GM10248 (cell line): ENCODE measurements around the gene AKAP6.

Experiments
- CTCF ChIA-PET: fragments of 300-600 bp; sonication (Branson Sonifier 250); formaldehyde crosslinking; extraction: SDS; loops from one replicate; lab custom pipeline; 2021; ENCODE audit warnings: antibody characterized with exemption; lab: Yijun Ruan, JAX
- POLR2A ChIA-PET: fragments of 350-650 bp; sonication (Branson Sonifier 250); formaldehyde crosslinking; extraction: SDS; loops from one replicate; lab custom pipeline; 2020; ENCODE audit warnings: antibody characterized with exemption; lab: Yijun Ruan, JAX
- DNase-seq: peaks from one replicate; pipeline ENCODE4 v3.0.0; 2012; ENCODE audit errors: extremely low spot score
- TF ChIP-seq, protein P1 (sequence below): IDR thresholded peaks from 2 replicates; pipeline ENCODE4 v1.5.1; 2012; ENCODE audit warnings: mild to moderate bottlenecking, low read depth; ENCODE audit errors: extremely low read depth, missing control alignments, control extremely low read depth

The AKAP6 gene

GRCh38 chr14:32304296-32304695 is 24.8 kb upstream of the AKAP6 start:
- TF ChIP-seq, protein P1, sequence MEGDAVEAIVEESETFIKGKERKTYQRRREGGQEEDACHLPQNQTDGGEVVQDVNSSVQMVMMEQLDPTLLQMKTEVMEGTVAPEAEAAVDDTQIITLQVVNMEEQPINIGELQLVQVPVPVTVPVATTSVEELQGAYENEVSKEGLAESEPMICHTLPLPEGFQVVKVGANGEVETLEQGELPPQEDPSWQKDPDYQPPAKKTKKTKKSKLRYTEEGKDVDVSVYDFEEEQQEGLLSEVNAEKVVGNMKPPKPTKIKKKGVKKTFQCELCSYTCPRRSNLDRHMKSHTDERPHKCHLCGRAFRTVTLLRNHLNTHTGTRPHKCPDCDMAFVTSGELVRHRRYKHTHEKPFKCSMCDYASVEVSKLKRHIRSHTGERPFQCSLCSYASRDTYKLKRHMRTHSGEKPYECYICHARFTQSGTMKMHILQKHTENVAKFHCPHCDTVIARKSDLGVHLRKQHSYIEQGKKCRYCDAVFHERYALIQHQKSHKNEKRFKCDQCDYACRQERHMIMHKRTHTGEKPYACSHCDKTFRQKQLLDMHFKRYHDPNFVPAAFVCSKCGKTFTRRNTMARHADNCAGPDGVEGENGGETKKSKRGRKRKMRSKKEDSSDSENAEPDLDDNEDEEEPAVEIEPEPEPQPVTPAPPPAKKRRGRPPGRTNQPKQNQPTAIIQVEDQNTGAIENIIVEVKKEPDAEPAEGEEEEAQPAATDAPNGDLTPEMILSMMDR: no peak
- CTCF ChIA-PET: interaction anchor here (1.5 to 1.8 kb wide), 2 partner anchors 10 to 17 kb away, joined by 6 to 7 read pairs; no protein-coding TSS in a partner anchor
- POLR2A ChIA-PET: no interaction called here
- DNase-seq: no peak

DNA sequence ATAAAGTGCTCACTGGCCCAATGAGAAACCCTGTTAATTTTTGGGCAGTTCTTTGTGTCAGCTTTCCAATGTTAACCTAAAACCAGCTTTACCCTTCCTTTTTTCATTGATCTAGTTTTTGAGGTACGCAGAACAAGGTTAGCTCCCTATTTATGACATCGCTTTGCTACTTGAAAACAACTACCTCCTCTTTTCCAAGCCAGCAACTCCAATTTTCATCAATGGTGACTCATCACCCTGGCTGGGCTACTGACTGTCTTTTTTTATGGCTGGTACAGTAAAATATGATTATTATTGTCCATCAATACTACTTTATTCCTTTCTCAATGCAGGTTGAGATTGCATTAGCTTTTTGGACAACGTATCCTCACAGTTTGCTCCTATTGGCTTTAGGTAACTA is 22.5 kb upstream of the AKAP6 start:
- no peak for DNase-seq
- TF ChIP-seq, protein P1: no peak
- POLR2A ChIA-PET: no interaction called here
- CTCF ChIA-PET: interaction anchor here (1.5 kb wide), 1 partner anchor 24 kb away, joined by 3 read pairs; no protein-coding TSS in a partner anchor

GRCh38 chr14:32307881-32308582 is 21.1 kb upstream of the AKAP6 start:
- TF ChIP-seq, protein P1: no peak
- ChIA-PET CTCF (no interaction called here), POLR2A (no interaction called here)
- DNase-seq: no peak

GRCh38 chr14:32310876-32311275 is 18.2 kb upstream of the AKAP6 start:
- no peak for DNase-seq
- TF ChIP-seq, protein P1: no peak
- ChIA-PET POLR2A (no interaction called here), CTCF (no interaction called here)

DNA sequence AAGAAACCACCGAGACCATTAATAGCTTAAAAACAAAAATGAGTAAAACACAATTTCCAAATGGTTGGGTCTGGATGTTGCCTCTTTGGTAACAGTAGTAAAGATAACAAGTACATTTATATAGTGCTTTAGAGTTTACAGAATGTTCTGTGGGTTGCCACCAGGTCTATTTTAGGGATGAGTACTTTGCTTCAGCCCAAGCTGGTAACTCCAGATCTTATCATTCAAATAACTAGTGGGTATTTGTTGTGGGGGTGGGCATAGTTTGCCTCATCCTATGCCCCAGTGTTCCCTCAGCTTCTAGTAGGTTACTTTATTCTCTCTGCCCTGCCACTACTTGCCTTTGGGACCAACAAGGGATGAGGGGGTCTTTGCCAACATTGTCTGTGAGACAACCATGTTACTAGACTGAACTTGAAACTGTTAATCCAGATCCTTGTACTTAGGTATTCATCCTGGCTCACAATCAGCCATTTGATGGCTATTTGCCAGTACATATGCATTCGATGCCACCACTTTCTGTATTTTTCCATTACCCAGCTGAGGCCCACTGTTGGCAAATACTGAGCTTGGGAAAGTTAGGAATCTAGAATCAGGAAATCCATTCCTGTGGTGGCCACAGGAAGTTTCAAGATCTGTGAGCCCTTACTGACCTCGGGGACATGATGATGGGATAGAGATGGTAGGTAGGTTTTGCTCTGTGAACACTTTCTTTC is 17.6 kb upstream of the AKAP6 start:
- no peak for DNase-seq
- CTCF ChIA-PET: no interaction called here
- TF ChIP-seq, protein P1: no peak
- POLR2A ChIA-PET: no interaction called here

- ChIA-PET CTCF (no interaction called here), POLR2A (no interaction called here)
- no peak for DNase-seq
- TF ChIP-seq, protein P1: no peak
Measured at GRCh38 chr14:32312010-32312331, 17.1 kb upstream of the AKAP6 start.
